ENCODE data around the gene TINAGL1.

The TINAGL1 gene

DNA sequence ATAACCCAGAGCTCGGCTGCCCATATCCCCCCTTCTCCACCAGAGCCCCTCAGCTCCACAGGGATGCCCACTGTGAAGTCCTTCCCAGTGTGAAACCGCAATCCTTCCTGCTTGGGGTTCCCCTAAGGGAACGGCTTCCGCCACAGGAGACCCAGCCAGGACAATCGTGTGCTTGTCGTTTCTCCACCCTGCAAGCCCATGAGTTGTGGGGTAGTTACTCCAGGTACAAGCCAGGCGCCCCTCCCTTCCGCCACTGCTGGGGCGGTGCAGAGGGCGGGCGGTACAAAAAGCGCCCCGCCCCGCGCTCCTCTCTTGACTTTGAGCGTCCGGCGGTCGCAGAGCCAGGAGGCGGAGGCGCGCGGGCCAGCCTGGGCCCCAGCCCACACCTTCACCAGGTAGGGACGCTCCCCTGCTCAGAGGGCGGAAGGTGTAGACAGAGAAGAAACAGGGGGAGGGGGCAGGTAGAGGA is at the start of gene TINAGL1:
TINAGL1 (plus strand) TSS at position 315 of the 469 bp plus-strand sequence. CDS start 634 bp downstream, outside the sequence.
- no peak within 1 kb of the TSS for H3K4me3 ChIP-seq
- no peaks in the 10 kb centered on the region for H3K9me3 ChIP-seq (ENCODE audit: low read depth, low read length)
- no peak for TF ChIP-seq FOXP2 (optimal IDR thresholded peaks at IDR 0.05; ENCODE audit: control extremely low read depth, extremely low read length, insufficient read depth)
- TF ChIP-seq EZH2 (IDR thresholded peaks at IDR 0.05): no peak
- no peak for TF ChIP-seq POLR2AphosphoS5 (IDR thresholded peaks at IDR 0.05; ENCODE audit: borderline replicate concordance, low read depth, low read length)
- DNase-seq (ENCODE audit: low read depth, low spot score): no peak
- H3K36me3 ChIP-seq (ENCODE audit: insufficient read depth, low read length): no peaks in the 10 kb centered on the region
- H3K27ac ChIP-seq: no peak within 1 kb of the TSS
- no peak within 1 kb of the TSS for H3K9ac ChIP-seq (ENCODE audit: insufficient read length)

GRCh38 chr1:31529999-31530684 is 46.2 kb upstream of the TINAGL1 start:
- no peak overlapping the region for H3K4me3 ChIP-seq
- TF ChIP-seq POLR2AphosphoS5 (IDR thresholded peaks at IDR 0.05; ENCODE audit: borderline replicate concordance, low read depth, low read length) (no peak), EZH2 (IDR thresholded peaks at IDR 0.05) (no peak)
- H3K9me3 ChIP-seq (ENCODE audit: low read depth, low read length): no peaks in the 10 kb centered on the region

DNA sequence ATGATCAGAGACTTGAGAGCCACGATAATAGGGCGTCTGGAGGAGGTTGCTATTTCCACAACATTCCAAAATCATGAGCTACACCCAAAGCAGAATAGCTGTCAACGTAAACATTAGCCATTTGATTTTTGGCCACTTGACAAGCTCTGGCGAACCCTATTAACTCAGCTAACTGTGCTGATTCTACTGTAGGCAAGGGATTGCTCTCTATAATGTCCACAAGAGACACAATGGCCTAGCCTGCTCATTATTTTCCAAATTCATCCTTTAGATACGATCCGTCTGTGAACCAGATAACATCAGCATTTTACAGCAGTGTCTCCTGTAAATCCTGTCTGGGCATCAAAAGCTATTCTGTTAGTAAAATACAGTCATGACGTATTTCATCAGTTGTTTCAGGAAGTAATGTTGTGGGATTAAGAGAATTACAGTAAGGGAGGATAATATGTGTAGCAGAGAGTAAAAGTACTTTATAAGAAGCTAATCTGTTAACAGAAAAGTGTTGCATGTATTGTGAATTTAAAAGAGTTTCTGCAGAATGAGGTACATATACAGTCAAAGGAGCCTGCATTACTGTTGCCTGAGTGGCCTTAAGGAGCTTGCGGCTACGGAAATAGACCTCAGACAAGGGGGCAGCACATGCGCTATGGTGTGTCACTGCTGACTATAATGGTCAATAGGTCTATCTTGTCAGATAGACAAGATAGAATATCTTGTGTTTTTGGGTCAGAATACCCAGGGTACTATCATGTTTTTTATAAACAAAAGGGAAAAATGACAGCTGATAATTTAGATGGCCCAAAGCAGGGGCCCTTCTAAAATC is 44.9 kb upstream of the TINAGL1 start:
- DNase-seq (ENCODE audit: low read depth, low spot score): no peak
- no peak for TF ChIP-seq EZH2 (IDR thresholded peaks at IDR 0.05)
- Histone ChIP-seq H3K27ac (no peak overlapping the region), H3K9me3 (ENCODE audit: low read depth, low read length) (no peaks in the 10 kb centered on the region), H3K36me3 (ENCODE audit: insufficient read depth, low read length) (no peaks in the 10 kb centered on the region), H3K9ac (ENCODE audit: insufficient read length) (no peak overlapping the region), H3K4me3 (no peak overlapping the region)

More at GRCh38 chr1:31529999-31530684, 46.2 kb upstream of the TINAGL1 start:
- no peak overlapping the region for H3K27ac ChIP-seq
- no peak overlapping the region for H3K9ac ChIP-seq (ENCODE audit: insufficient read length)
- no peak for DNase-seq (ENCODE audit: low read depth, low spot score)
- no peaks in the 10 kb centered on the region for H3K36me3 ChIP-seq (ENCODE audit: insufficient read depth, low read length)

DNA sequence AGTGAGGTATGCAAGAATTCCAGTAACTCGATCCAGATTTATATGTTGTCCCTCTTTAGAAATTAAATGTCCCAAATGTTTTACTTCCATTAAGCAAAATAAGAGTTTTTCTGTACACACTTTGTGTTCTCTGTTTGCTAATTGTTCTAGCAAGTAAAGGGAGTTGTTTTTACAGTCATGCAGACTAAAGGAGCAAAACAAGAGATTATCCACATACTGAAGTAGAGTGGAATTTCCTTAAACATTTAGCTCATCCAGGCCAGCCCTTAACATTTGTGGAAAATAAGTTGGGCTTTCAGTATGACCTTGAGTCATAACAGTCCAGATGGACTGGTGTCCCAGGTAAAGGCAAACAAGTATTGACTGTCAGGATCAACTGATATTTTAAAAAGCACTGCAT is 44.1 kb upstream of the TINAGL1 start:
- Histone ChIP-seq H3K9ac (ENCODE audit: insufficient read length) (no peak overlapping the region), H3K27ac (no peak overlapping the region), H3K4me3 (no peak overlapping the region), H3K36me3 (ENCODE audit: insufficient read depth, low read length) (no peaks in the 10 kb centered on the region), H3K9me3 (ENCODE audit: low read depth, low read length) (no peaks in the 10 kb centered on the region)
- TF ChIP-seq POLR2AphosphoS5 (IDR thresholded peaks at IDR 0.05; ENCODE audit: borderline replicate concordance, low read depth, low read length) (no peak), FOXP2 (optimal IDR thresholded peaks at IDR 0.05; ENCODE audit: control extremely low read depth, extremely low read length, insufficient read depth) (no peak), EZH2 (IDR thresholded peaks at IDR 0.05) (no peak)
- DNase-seq (ENCODE audit: low read depth, low spot score): no peak

DNA sequence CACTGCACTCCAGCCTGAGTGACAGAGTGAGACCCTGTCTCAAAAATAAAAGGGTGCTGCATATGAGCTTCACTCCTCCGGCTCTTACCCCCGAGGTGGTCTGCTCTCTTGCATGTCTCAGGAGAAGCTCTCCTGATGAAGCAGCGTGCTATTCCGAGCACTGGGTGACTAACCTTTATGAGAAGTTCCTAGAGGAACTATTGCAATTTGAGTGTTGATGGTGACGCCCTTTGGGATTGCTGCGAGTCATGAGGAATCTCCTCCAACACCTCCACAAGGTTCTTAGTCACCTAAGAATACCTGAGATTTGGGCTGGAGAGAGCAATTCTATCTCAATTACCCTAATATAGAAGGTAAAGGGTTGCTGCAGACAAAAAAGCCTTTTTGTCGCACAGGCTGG is 40.8 kb upstream of the TINAGL1 start:
- Histone ChIP-seq H3K36me3 (ENCODE audit: insufficient read depth, low read length) (no peaks in the 10 kb centered on the region), H3K9me3 (ENCODE audit: low read depth, low read length) (no peaks in the 10 kb centered on the region), H3K9ac (ENCODE audit: insufficient read length) (no peak overlapping the region), H3K27ac (no peak overlapping the region), H3K4me3 (no peak overlapping the region)
- no peak for DNase-seq (ENCODE audit: low read depth, low spot score)
- no peak for TF ChIP-seq FOXP2 (optimal IDR thresholded peaks at IDR 0.05; ENCODE audit: control extremely low read depth, extremely low read length, insufficient read depth)
- TF ChIP-seq EZH2 (IDR thresholded peaks at IDR 0.05): no peak
- no peak for TF ChIP-seq POLR2AphosphoS5 (IDR thresholded peaks at IDR 0.05; ENCODE audit: borderline replicate concordance, low read depth, low read length)

- no peak for TF ChIP-seq FOXP2 (optimal IDR thresholded peaks at IDR 0.05; ENCODE audit: control extremely low read depth, extremely low read length, insufficient read depth)
- TF ChIP-seq EZH2 (IDR thresholded peaks at IDR 0.05): no peak
- no peak for TF ChIP-seq POLR2AphosphoS5 (IDR thresholded peaks at IDR 0.05; ENCODE audit: borderline replicate concordance, low read depth, low read length)
- no peak for DNase-seq (ENCODE audit: low read depth, low spot score)
- Histone ChIP-seq H3K27ac (no peak overlapping the region), H3K9ac (ENCODE audit: insufficient read length) (no peak overlapping the region), H3K36me3 (ENCODE audit: insufficient read depth, low read length) (no peaks in the 10 kb centered on the region), H3K4me3 (no peak overlapping the region), H3K9me3 (ENCODE audit: low read depth, low read length) (no peaks in the 10 kb centered on the region)
These were observed 37.0 kb upstream of the TINAGL1 start for GRCh38 chr1:31539329-31539728.

DNA sequence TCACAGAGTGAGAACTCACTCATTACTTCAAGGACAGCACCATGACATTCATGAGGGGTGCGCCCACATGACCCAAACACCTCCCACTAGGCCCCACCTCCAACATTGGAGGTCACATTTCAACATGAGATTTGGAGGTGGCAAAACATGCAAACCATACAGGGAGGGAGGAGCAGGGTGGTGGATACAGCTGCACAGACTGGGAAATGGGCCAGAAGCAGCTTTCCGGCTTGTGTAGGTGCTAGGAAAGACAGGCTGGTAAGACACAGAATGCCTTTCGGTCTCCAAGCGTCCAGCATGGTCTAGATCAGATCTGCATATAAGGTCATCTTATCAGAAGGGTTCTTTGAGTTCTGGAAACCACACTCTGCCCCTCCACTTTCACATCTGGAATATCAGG is 35.1 kb upstream of the TINAGL1 start:
- Histone ChIP-seq H3K4me3 (no peak overlapping the region), H3K9ac (ENCODE audit: insufficient read length) (no peak overlapping the region), H3K27ac (no peak overlapping the region), H3K9me3 (ENCODE audit: low read depth, low read length) (no peaks in the 10 kb centered on the region), H3K36me3 (ENCODE audit: insufficient read depth, low read length) (no peaks in the 10 kb centered on the region)
- no peak for DNase-seq (ENCODE audit: low read depth, low spot score)
- TF ChIP-seq EZH2 (IDR thresholded peaks at IDR 0.05) (no peak), FOXP2 (optimal IDR thresholded peaks at IDR 0.05; ENCODE audit: control extremely low read depth, extremely low read length, insufficient read depth) (no peak), POLR2AphosphoS5 (IDR thresholded peaks at IDR 0.05; ENCODE audit: borderline replicate concordance, low read depth, low read length) (no peak)

- DNase-seq (ENCODE audit: low read depth, low spot score): no peak
- Histone ChIP-seq H3K9ac (ENCODE audit: insufficient read length) (no peak overlapping the region), H3K27ac (no peak overlapping the region), H3K9me3 (ENCODE audit: low read depth, low read length) (no peaks in the 10 kb centered on the region), H3K4me3 (no peak overlapping the region), H3K36me3 (ENCODE audit: insufficient read depth, low read length) (no peaks in the 10 kb centered on the region)
- no peak for TF ChIP-seq FOXP2 (optimal IDR thresholded peaks at IDR 0.05; ENCODE audit: control extremely low read depth, extremely low read length, insufficient read depth)
- no peak for TF ChIP-seq POLR2AphosphoS5 (IDR thresholded peaks at IDR 0.05; ENCODE audit: borderline replicate concordance, low read depth, low read length)
- no peak for TF ChIP-seq EZH2 (IDR thresholded peaks at IDR 0.05)
These were observed 30.3 kb upstream of the TINAGL1 start for GRCh38 chr1:31545927-31546540.
